GM18498 (cell line): ENCODE results near the gene UQCR11.

Experiments used
- ATAC-seq: cut with Tn5 transposase; IDR thresholded peaks from one replicate; pipeline ENCODE4 v1.9.1; 2021; ENCODE audit warnings: mild to moderate bottlenecking, moderate library complexity; ENCODE audit not compliant: unreplicated experiment

Gene UQCR11

GRCh38 chr19:1618157-1619093, 13.2 kb upstream of the UQCR11 start:
- no peak for ATAC-seq

GRCh38 chr19:1616875-1617274, 11.6 kb upstream of the UQCR11 start:
- no peak for ATAC-seq

- ATAC-seq = no peak
These were observed 11.1 kb upstream of the UQCR11 start for GRCh38 chr19:1616396-1616795.

DNA sequence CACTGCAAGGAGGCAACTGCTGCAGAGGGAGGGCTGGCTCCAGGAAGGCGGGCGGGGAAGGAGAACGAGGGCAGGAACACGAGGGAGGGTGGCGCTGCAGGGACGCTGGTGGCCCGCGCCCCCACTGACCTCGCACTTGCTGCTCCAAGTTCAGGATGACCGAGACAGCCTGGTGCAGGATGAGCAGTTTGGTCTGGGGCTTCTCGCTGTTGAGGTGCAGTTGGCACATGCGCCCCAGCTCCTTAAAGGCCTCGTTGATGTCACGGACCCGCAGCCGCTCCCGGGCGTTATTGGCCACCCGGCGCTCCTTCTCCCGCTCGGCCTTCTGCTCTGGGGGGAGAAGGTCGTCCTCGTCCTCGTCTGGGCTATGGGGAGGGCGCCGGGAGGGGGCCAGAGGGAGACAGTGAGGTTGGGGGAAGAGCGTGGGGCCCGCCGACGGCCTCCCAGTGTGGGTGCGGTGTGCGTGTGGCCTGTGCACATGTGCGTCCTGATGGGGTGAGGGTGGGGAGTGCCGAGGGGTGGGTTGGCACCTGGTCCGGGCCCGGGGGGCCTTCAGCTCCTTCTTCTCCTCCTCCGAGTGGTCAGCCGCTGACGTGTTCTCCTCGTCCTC, 10.0 kb upstream of the UQCR11 start:
- no peak for ATAC-seq

DNA sequence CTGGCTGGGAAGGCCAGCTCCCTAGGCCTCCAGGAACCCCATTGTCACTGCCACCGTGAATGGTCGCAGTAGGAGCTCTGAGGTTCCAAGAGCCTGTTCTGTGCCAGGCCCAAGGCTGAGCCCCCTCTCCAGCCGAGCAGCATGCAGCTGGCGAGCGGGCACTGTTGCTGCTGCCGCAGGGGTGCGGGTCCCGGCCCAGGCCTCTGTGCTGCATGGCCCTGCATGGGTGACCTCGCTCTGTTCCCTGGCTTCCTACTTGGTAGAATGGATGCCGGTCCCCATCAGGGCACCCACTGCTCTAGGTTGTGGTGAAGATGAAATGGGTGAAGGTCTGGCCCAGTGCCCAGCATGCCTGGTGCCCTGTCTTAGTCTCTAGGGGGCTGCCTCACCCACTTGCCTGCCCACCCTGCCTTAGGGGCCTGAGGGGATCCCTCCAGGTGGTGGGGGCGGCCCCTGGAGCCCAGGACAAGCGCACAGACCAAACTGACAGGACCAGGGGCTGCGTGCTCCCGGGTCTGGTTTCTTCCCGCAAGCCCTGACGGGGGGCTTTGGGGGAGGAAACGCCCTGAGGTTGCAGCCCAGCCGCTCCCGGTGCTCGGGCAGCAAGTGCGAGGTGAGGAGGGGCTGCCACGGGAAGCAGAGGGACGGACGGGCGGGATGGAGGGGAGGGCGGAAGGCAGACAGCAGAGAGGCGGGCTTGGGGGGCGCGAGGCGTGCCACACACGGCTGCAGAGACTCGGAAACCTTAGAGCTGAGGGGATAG, 8.7 kb upstream of the UQCR11 start:
- ATAC-seq = no peak

- no peak for ATAC-seq
These were observed 7.9 kb upstream of the UQCR11 start for GRCh38 chr19:1613146-1613545.

DNA sequence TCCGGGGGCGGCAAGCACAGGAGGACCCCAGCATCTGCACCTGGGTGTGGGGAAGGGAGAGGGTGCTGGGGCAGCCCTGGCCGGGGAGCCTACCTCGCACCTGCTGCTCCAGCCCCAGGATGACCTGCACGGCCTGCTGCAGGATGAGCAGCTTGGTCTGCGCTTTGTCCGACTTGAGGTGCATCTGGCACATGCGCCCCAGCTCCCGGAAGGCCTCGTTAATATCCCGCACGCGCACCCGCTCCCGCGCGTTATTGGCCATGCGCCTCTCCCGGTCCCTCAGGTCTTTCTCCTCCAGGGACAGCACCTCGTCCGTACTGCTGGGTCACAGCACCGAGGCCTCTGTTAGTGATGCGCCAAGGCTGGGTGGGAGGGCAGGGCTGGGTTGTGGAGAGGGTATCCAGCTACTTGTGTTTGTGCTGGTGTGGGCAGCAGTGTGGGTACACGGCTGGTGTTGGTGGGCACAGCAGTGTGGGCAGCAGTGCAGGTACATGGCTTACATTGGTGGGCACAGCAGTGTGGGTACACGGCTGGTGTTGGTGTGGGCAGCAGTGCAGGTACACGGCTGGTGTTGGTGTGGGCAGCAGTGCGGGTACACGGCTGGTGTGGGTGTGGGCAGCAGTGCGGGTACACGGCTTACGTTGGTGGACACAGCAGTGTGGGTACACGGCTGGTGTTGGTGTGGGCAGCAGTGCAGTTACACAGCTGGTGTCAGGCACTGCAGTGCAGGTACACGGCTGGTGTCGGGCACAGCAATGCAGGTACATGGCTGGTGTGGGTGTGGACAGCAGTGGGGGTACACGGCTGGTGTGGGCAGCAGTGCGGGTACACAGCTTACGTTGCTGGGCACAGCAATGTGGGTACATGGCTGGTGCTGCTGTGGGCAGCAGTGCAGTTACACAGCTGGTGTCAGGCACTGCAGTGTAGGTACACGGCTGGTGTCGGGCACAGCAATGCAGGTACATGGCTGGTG, 7.1 kb upstream of the UQCR11 start:
- no peak for ATAC-seq

DNA sequence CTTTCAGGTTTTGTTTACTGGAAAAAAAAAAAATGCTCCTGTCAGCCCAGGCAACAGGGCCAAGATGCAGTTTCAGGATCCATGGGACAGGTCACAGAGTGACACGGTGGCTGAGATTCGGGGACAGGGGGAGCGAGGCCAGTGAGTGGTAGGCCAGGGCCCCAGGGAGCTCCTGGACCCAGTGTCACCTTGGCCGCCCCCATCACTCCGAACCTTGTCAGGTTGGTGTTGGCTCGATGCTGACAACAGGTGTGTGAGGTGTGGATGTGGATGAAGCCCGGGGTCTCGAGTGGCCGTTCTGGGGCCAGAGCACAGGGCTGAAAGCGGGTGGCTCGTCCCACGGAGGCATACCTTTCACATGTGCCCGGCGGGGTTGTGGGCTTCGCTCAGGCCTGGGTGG, 6.1 kb upstream of the UQCR11 start:
- no peak for ATAC-seq

GRCh38 chr19:1610579-1610978, 5.3 kb upstream of the UQCR11 start:
- ATAC-seq = no peak

GRCh38 chr19:1609680-1610474, 4.6 kb upstream of the UQCR11 start:
- no peak for ATAC-seq

- ATAC-seq = no peak
These were observed 3.8 kb upstream of the UQCR11 start for GRCh38 chr19:1609103-1609396.

DNA sequence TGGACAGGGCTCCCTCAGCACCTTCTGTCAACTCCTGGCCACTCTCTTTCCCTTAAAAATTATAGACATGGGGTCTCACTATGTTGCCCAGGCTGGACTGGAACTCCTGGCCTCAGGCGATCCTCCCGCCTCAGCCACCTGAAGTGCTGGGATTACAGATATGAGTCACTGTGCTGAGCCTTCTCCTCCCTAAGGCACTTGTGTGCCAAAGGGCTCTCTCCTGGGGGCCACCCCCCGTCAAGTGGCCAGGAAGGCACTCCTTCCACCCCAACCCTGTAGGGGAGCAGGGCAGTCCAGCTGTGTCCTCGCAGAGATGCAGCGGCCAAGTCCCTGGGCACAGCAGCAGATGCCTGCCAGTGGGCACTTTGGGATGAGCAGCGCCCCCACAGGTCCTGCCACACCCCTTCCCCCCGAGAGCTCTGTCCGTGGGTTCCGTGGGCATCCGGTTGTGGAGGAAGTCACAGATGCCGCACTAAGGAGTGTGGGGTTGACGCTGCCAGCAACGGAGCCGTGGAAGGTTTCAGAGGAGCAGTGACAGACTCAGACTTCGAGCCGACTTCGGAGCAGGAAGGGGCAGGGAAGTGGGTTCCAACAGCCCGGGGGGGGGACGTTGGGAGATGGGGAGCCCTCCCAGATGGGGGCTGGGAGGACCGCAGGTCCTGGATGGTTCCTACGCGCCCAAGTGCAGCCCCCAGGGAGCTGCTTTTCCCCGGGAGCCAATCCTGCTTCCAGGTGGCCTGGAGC, 3.3 kb upstream of the UQCR11 start:
- ATAC-seq = no peak

DNA sequence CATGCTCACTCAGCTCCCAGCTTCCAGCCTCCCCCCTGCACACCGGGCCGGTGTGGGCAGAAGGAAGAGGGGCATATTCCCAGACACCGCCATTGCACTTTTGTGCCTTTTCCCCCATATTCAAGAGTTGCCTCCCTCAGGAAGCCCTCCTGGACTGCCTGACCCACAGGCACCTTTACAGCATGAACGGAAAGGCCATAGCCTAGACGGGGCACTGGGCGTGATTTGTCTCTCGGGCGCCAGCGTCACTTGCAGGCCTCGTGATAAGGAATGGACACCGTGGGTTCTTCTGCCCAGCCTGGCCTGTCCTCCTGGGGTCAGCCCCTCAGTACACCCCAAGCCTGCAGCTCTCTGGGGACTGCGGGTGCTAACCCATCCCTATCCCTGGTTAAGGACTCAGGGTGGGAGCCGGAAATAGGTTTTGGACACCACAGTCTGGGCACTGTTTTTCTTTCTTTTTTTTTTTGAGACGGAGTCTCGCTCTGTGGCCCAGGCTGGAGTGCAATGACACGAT, 933 bp upstream of the UQCR11 start:
- ATAC-seq = no peak

DNA sequence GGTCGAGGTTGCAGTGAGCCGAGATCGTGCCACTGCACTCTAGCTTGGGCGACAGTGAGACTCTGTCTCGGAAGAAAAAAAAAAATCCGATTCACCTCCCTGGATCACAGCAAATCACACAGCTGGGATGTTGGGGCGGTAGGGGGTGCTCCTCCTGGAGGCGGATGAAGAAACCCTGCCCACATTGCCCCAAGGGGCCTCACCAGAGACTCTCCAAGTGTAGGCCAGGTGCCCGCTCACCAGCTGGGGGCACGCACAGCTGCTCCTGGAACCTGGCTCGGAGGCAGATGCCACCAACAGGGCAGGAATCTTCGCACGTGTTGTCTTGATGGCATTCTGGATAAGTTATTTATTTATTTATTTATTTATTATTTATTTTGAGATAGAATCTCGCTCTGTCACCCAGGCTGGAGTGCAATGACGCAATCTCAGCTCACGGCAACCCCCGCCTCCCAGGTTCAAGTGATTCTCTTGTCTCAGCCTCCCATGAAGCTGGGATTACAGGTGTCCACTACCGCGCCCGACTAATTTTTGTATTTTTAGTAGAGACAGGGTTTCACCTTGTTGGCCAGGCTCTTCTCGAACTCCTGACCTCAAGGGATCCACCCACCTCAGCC, 3.1 kb downstream of the UQCR11 start:
- ATAC-seq = no peak

DNA sequence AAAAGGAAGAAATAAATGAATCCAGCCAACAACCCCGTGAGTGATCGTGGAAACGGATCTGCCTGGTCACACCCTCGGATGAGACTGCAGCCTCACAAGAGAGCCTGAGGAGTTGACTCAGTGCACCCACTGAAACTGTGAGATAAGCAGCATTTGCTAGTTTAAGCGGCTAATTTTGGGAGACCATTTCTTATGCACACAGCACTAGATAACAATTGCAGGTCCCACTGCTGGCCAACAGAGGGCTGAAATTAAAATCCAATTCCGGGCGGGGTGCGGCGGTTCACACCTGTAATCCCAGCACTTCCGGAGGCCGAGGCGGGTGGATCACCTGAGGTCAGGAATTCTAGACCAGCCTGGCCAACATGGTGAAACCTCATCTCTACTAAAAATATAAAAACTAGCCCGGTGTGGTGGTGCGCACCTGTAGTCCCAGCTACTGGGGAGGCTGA, 3.6 kb downstream of the UQCR11 start:
- ATAC-seq = no peak

DNA sequence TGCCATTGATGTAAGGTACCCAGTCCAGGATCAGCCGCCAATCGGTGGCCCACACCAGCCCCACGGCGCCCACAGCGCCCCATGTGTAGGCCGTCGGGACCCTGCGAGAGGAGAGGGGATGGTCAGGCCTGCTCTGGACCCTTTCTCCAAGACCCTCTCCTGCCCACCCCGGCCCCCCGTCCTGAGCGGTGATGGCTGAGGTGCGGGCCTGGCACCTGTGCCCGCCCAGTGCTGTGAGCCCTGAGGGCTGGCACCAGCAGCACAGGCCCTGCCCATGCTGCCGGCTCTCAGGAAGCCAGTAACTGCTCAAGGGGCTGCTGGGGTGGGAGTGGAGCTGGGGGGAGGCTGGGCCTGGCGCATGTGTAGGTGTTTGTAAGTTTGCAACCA, 5.8 kb downstream of the UQCR11 start:
- no peak for ATAC-seq

GRCh38 chr19:1598777-1599459, 6.3 kb downstream of the UQCR11 start:
- no peak for ATAC-seq

DNA sequence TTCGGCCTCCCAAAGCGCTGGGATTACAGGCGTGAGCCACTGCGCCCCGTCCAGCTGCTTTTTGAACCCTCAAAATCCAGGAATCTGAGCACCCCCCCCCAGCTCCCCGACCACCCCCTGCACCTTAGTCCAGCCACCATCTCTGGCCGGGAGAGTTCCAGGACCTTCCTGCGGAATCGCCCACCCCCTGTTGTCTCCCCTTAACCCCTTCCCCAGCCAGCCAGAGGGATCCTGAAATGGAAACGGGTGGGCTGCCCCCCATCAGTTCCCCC, 11.8 kb downstream of the UQCR11 start:
- ATAC-seq = no peak
